ENCODE data around the gene MAML1. TPM values are rescaled to one million over a fixed set of nuclear protein-coding genes. Genes with fewer than 3 reads are reported as not detected.

The MAML1 gene
- total and polyA plus RNA-seq, 10 of the 15 experiments (the other 5 are each of a cell fraction or from before 2014, with no cell fraction given) = 0.42 to 23.9 (median 7.3) TPM

DNA sequence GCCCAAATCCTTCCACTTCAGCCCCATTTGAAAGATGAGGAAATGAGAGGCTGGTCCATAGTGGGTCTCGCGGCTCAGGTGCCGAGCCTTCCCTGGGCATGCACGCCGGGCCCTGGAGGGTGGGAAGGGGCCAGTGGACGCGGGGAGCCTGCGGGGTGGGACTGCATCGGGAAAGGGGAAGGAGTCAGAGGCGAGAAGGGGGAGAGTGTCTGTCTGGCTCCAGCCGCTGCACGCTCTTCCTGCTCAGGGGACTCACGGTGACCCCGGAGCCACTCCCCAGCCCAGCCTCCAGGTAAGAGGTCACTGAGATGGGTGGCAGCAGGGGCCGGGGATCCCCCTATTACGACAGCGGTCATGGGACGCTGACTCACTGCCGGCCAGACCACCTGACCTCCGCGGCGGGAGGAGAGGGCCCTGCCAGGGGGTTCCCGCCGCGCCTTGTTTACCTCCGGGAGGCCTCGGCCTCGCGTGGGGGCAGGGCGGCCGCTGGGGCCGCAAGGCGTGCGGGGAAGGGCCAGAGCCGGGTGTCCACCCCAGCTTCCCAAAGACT, 86.2 kb downstream of the MAML1 start (continued):
- TF ChIP-seq FOXM1 (IDR thresholded peaks at IDR 0.05; ENCODE audit: low read depth, low read length) (no peak), ZNF384 (IDR thresholded peaks at IDR 0.05; ENCODE audit: borderline replicate concordance, low read depth, low read length) (no peak), POLR2AphosphoS2 (IDR thresholded peaks at IDR 0.05; ENCODE audit: low read depth, low read length) (no peak; the same call in 1 of the 2 replicates), HSF1 (IDR thresholded peaks at IDR 0.05; ENCODE audit: low read depth, low read length) (no peak), SMC3 (IDR thresholded peaks at IDR 0.05; ENCODE audit: borderline replicate concordance, low read length) (no peak; the same call in 1 of the 2 replicates), MTA2 (IDR thresholded peaks at IDR 0.05; ENCODE audit: low read depth) (peak; percentile 52; the same call in 1 of the 2 replicates), SIX5 (IDR thresholded peaks at IDR 0.05; ENCODE audit: low read depth, low read length, severe bottlenecking) (peak; percentile 5), PAX8 (IDR thresholded peaks at IDR 0.05) (no peak), SPI1 (IDR thresholded peaks at IDR 0.05; ENCODE audit: borderline replicate concordance, insufficient read depth, low read depth, low read length) (0 out of 2 replicates have a peak, but pooled peaks have one; percentile 2), MEF2B (IDR thresholded peaks at IDR 0.05; ENCODE audit: partially characterized antibody, poor library complexity, severe bottlenecking) (no peak), YY1 (IDR thresholded peaks at IDR 0.05; ENCODE audit: low read depth, low read length) (no peak; the same call in 1 of the 2 replicates), ZBTB4 (CRISPR knock-in tag; IDR thresholded peaks at IDR 0.05) (no peak), CBX3 (IDR thresholded peaks at IDR 0.05; ENCODE audit: borderline replicate concordance, low read depth) (no peak), KLF5 (IDR thresholded peaks at IDR 0.05; ENCODE audit: partially characterized antibody) (peak; percentile 50), CHD1 (IDR thresholded peaks at IDR 0.05; ENCODE audit: low read depth, low read length) (no peak), CEBPB (IDR thresholded peaks at IDR 0.05; ENCODE audit: borderline replicate concordance in 1 of 2, low read depth in 2 of 2, low read length in 2 of 2) (no peak), RUNX3 (IDR thresholded peaks at IDR 0.05; ENCODE audit: low read length) (peak; percentile 74), BMI1 (IDR thresholded peaks at IDR 0.05; ENCODE audit: borderline replicate concordance) (no peak), JUNB (IDR thresholded peaks at IDR 0.05) (peak; percentile 38; the same call in 1 of the 2 replicates), IRF4 (IDR thresholded peaks at IDR 0.05; ENCODE audit: low read depth, low read length) (no peak), SMAD5 (IDR thresholded peaks at IDR 0.05; ENCODE audit: low read depth) (no peak)
- TF ChIP-seq, protein P1, sequence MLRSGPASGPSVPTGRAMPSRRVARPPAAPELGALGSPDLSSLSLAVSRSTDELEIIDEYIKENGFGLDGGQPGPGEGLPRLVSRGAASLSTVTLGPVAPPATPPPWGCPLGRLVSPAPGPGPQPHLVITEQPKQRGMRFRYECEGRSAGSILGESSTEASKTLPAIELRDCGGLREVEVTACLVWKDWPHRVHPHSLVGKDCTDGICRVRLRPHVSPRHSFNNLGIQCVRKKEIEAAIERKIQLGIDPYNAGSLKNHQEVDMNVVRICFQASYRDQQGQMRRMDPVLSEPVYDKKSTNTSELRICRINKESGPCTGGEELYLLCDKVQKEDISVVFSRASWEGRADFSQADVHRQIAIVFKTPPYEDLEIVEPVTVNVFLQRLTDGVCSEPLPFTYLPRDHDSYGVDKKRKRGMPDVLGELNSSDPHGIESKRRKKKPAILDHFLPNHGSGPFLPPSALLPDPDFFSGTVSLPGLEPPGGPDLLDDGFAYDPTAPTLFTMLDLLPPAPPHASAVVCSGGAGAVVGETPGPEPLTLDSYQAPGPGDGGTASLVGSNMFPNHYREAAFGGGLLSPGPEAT (IDR thresholded peaks at IDR 0.05; ENCODE audit: low read depth) = peak; percentile 85
